HEK293T (cell line): Measurements from ENCODE around the gene ARMC3.
"Not testable (repeated sequence)": the region's sequence is repeated elsewhere in the genome, so short reads cannot be mapped to it uniquely, and the experiment has no call there.

Source experiments
- ARNT ChIP-seq: fragments of 450-650 bp; IDR thresholded peaks from 2 replicates; pipeline ENCODE4 v1.6.1; 2017; ENCODE audit warnings: mild to moderate bottlenecking
- HDGF ChIP-seq: fragments of 450-650 bp; IDR thresholded peaks from 2 replicates; pipeline ENCODE4 v1.6.1; 2017; ENCODE audit warnings: antibody characterized with exemption, borderline replicate concordance
- NFRKB ChIP-seq: fragments of 450-650 bp; IDR thresholded peaks from 2 replicates; pipeline ENCODE4 v1.6.1; 2016; ENCODE audit warnings: mild to moderate bottlenecking, moderate library complexity
- SP1 ChIP-seq: fragments of 450-650 bp; IDR thresholded peaks from 2 replicates; pipeline ENCODE4 v1.6.1; 2017
- SUZ12 ChIP-seq: fragments of 450-650 bp; IDR thresholded peaks from 2 replicates; pipeline ENCODE4 v1.6.1; 2016; ENCODE audit warnings: mild to moderate bottlenecking
- TARDBP ChIP-seq: fragments of 450-650 bp; IDR thresholded peaks from 2 replicates; pipeline ENCODE4 v1.6.1; 2016
- ZNF384 ChIP-seq: fragments of 450-650 bp; IDR thresholded peaks from 2 replicates; pipeline ENCODE4 v1.6.1; 2016

DNA sequence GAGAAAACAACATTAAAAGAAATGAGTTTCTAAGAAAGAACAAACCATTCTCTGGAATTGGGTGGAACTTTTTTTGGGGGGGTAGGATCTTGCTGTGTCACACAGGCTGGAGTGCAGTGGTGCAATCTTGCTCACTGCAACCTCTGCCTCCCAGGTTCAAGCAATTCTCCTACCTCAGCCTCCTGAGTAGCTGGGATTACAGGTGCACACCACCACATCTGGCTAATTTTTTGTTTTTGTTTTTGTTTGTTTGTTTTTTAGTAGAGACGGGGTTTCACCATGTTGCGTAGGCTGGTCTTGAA lies 136.9 kb downstream of the ARMC3 start:
- TF ChIP-seq ZNF384, TARDBP, SUZ12, HDGF, NFRKB, SP1, ARNT: not testable (repeated sequence)
